Esophagus mucosa (tissue), 1 donor: Measurements from ENCODE around the gene GSK3A. TPM values are rescaled to one million over a fixed set of nuclear protein-coding genes. Genes with fewer than 3 reads are reported as not detected.
"Not testable (repeated sequence)": the region's sequence is repeated elsewhere in the genome, so short reads cannot be mapped to it uniquely, and the experiment has no call there.

Source experiments
- ATAC-seq: fragments of 200-7000 bp; cut with Tn5 transposase; one replicate; pipeline ENCODE4 v1.9.1; 2020
- total RNA-seq: library from RNA; stranded (reverse); gene quantifications from one replicate; pipeline ENCODE4 v1.2.4, GENCODE V29; 2023
- donor health status: DM: yes; HTN: yes; CAD: no.

Gene GSK3A
- total RNA-seq, 1 donor from 2014 or later = 26.4 TPM

- peak; percentile 83 for ATAC-seq
Measured at GRCh38 chr19:42268142-42268703, 25.8 kb upstream of the GSK3A start.

DNA sequence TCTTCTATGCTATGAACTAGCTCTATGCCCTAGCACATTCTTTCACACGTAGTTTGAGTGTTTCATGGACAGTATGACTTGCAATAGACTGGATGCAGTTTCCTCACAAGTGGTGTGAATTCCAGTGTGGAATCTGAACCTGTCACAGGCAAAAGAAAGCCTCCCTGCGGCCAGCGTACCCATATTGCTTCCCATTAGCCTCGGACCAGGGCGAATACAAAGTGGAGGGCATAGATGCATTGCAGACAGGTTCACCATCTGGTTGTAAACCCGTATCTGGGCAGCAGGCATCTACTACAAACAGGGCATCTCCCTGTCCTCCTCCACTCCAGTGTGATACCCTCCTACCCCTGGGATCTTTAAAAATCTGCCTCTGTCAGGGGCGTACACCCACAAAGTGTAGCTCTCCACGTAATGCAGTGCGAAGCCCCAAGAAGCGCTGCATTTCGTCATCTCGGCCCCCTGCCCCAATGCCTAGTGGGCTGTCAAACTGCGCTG lies 25.3 kb upstream of the GSK3A start:
- no peak for ATAC-seq

- not testable (repeated sequence) for ATAC-seq
Measured at GRCh38 chr19:42266928-42267603, 24.7 kb upstream of the GSK3A start.

- ATAC-seq = not testable (repeated sequence)
Measured at GRCh38 chr19:42266105-42266504, 23.7 kb upstream of the GSK3A start.

GRCh38 chr19:42261763-42262162 lies 19.4 kb upstream of the GSK3A start:
- ATAC-seq = no peak

DNA sequence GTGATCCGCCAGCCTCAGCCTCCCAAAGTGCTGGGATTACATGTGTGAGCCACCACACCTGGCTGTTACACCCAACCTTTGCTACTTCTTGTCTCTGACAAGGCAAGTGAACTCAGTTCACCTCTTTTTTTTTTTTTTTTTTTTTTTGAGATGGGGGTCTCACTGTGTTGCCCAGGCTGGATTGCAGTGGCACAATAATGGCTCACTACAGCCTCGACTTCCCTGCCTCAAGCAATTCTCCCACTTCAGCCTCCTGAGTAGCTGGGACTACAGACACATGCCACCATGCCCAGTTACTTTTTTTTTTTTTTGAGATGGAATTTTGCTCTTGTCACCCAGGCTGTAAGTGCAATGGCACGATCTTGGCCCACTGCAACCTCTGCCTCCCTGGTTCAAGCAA lies 15.4 kb upstream of the GSK3A start:
- not testable (repeated sequence) for ATAC-seq

GRCh38 chr19:42255766-42256745 lies 13.7 kb upstream of the GSK3A start:
- ATAC-seq = no peak

GRCh38 chr19:42254850-42255765 lies 12.7 kb upstream of the GSK3A start, which contains the start of gene ERF:
Gene ERF (minus strand): TSS chr19:42255128. CDS start chr19:42254999, 129 bp downstream.
- ATAC-seq = peak; percentile 86

DNA sequence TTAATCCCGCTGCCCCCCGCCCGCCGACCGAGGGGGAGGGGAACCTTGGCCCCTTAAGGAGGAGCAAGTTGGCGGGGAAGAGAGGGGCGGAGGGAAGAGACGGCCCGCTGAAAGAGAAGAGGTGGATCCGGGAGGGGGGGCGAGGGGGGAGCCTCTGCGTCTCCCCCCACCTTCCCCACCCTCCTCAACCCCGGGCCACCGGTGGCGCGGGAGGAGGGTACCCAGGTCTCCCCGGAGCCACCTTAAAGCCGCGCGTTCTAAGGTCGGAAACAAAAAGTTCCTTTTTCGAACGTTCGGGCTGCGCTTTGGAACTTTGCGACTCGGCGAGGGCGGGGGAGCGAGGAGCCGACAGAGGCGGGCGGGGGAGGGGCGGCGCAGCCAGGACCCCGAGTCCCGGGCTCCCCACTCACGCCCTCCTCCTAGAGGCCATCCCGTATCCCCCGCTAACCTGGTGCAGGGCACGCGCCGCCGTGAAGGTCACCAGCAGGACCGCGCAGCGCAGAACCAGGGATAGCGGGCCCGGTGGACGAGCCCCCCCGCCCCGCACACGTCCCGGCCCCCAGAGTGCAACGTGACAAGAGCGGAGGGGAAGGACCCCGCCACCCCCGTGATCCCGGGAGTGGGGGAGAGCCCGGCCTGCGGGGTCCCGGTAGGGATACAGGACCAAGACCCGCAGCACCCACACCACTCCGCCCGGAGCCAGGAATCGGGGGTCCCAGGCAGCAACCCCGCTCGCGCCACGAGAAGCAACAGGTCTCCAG lies 11.9 kb upstream of the GSK3A start:
- ATAC-seq = peak; percentile 33

GRCh38 chr19:42253245-42254088 lies 11.1 kb upstream of the GSK3A start:
- ATAC-seq = peak; percentile 8

DNA sequence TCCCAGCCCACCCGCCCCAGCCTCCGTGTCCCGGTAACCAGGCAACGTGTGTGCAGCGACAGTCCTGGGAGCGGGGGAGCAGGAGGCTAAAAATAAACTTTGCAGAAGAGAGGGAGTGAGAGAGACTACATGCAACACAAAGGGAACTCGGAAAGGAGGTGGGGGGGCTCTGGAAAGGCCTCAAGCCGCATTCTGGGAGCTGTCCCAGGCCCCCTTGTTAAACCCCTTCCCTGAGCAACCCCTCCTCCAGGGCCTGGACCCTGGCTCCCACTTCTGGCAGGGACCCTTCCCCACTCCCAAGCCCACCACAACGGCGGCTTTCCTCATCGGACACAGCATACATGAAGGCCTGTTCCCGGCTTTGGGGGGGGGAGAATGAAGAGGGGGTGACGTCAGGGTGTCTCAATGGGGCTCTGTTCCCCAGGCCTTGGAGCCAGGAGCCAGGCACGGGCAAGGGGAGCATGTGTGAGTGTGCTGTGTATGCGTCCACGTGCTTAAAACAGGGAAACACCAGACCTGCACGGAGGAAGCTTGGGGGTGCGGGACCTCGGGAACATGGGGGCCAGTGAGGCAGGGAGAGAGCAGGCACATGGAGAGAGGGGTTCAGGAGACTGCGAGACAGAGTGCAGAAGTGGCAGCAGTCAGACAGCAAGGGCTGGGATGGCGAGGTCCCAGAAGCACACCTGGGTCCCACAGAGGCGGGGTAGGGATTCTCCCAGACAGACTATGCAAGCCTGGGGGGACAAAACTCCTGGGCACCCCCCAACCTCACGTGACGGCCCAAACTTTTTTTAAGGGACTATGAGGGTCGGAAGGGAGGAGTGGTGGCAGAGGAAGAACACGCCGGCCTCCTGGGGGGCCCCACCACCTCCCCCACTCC lies 10.2 kb upstream of the GSK3A start:
- peak; percentile 1 for ATAC-seq

DNA sequence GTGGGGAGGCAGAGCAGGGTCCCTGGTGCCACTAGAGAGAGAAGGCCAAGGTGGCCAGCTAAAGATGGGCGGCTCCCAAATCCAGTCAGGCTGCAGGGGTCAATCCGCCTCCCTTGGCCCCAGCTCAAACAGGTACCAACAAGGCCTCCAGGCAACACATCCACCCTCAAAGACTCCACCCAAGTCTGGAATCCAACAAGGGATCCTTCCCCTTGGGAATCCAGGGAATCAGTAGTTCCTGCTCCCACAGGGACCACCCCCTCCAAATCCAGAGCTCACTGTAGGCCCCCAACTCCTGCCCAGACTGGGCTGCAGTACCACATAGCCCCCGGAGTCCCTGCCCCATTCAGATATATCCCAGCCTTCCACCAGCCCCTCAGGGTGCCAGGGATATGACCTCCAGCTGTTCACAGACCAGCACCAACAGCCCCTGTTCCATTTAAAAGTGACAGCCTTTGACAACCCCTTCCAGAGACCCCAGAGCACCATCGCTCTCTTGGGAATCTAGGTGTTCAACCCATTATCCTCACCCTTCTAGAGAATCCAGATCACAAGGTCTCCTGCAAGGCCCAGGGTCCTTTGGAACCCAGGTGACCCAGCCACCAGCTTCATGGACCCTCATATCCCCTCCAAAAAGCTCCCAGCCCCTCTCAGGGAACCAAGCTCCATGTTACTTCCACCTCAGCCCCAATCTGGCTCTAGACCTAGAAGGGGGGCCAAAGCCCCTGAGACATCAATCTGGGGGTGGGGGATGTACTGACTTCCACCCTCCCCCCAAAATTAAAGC lies 9.4 kb upstream of the GSK3A start:
- no peak for ATAC-seq

- ATAC-seq = no peak
Measured at GRCh38 chr19:42250666-42251531, 8.5 kb upstream of the GSK3A start.

- ATAC-seq = no peak
Measured at GRCh38 chr19:42250183-42250665, 7.8 kb upstream of the GSK3A start.

DNA sequence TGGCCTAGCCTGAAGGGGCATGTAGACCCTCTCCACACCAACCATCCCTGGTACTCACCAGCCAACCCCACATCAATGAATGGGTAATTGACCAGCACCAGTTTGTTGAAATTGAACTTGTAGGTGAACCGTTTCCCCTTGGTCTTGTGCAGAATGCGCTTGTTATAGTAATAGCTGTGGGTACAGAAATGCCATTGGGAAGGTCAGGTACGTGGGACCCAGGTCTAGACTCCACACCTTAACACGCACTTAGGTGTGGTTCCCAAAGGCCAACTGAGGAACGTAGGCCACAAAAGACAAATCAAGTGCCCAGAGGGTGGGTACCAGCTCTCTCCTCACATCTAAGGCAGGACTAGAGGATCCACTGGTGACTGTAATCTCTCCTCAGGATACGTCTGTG lies 7.4 kb upstream of the GSK3A start:
- no peak for ATAC-seq

DNA sequence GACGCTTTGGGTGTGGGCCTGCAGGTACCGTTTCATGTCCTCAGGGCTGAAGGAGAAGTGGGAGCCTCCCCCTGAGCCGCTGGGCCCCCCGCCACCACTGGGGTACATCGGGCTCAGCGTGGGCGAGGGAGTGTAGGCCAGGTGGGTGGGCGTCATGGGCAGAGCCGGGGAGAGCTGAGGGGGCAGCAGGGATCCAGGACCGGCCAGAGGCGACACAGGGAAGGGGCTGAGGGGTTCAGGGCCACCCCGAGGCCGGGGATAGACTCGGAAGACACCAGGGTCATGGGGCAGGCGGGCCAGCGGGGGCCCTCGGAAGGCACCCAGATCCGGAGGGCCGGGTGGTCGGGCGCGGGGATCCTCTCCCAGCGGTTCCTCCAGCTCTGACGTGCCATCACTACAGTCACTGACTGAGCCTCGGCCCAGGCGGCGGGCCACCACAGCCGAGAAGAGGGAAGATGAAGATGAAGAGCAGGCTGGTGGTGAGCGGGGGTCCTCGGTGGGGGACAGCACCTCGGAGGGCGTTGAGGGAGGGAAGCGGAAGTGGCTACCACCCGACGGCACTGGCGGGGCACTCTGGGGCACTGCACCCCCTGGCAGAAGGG lies 6.8 kb upstream of the GSK3A start:
- ATAC-seq = no peak
